Type B pancreatic cell (in vitro differentiated cells): ENCODE data around the gene ME2. TPM values are rescaled to one million over a fixed set of nuclear protein-coding genes. Genes with fewer than 3 reads are reported as not detected.
"Not testable (repeated sequence)": the region's sequence is repeated elsewhere in the genome, so short reads cannot be mapped to it uniquely, and the experiment has no call there.

Source experiments
- DNase-seq: peaks from one replicate; pipeline ENCODE4 v3.0.0; 2021; ENCODE audit warnings: mixed read lengths; ENCODE audit not compliant: unreplicated experiment; ENCODE audit errors: extremely low spot score
- H3K27ac Mint-ChIP-seq: 2 replicates; pipeline ENCODE4 v1.8.0; 2021; ENCODE audit warnings: mild to moderate bottlenecking, mixed read lengths
- H3K27me3 Mint-ChIP-seq: 2 replicates; pipeline ENCODE4 v1.8.0; 2021; ENCODE audit warnings: mixed read lengths
- H3K36me3 Mint-ChIP-seq: 2 replicates; pipeline ENCODE4 v1.8.0; 2021; ENCODE audit warnings: mixed read lengths
- H3K4me1 Mint-ChIP-seq: one replicate; pipeline ENCODE4 v1.8.0; 2021; ENCODE audit warnings: mixed read lengths; ENCODE audit not compliant: unreplicated experiment
- H3K4me3 Mint-ChIP-seq: 2 replicates; pipeline ENCODE4 v1.8.0; 2021; ENCODE audit warnings: mild to moderate bottlenecking, mixed read lengths
- H3K9me3 Mint-ChIP-seq: 2 replicates; pipeline ENCODE4 v1.8.0; 2021; ENCODE audit warnings: mixed read lengths
- total RNA-seq: library from RNA; stranded (reverse); gene quantifications from 2 replicates; pipeline ENCODE4 v1.2.1, GENCODE V29; 2021; ENCODE audit warnings: low replicate concordance
- TF ChIP-seq, protein P1 (sequence below): fragments of 200-600 bp; sonication (generic); conservative IDR thresholded peaks from 2 replicates; pipeline ENCODE4 v1.5.0; 2021; ENCODE audit warnings: antibody characterized with exemption, mild to moderate bottlenecking

The ME2 gene
- total RNA-seq, 1 donor from 2014 or later, result 49.6 TPM

DNA sequence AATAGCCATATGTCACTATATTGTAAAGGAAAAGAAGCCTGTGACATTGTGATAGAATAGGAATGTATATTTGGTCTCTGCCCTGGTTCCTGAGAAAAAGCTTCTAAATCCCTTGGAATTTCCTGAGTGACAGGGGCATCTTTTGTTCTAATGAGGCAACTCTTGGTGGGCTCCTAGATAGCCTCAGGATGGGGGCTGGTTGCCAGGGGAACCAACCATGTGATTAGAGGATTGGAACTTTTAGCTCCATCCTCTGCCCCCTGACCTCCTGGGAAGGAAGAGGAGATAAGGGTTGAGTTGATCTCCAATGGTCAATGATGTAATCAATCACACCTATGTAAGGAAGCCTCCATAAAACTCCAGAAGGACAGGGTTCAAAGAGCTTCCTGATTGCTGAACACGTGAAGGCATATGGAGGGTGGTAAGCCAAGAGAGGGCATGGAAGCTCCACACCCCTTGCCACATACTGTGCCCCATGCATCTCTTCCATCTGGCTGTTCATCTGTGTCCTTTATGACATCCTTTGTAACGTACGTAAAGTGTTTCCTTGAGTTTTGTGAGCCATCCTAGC is 2.9 kb upstream of the ME2 start:
- no peaks in the 10 kb centered on the region for H3K27me3 Mint-ChIP-seq
- H3K36me3 Mint-ChIP-seq, result no peaks in the 10 kb centered on the region
- TF ChIP-seq, protein P1, sequence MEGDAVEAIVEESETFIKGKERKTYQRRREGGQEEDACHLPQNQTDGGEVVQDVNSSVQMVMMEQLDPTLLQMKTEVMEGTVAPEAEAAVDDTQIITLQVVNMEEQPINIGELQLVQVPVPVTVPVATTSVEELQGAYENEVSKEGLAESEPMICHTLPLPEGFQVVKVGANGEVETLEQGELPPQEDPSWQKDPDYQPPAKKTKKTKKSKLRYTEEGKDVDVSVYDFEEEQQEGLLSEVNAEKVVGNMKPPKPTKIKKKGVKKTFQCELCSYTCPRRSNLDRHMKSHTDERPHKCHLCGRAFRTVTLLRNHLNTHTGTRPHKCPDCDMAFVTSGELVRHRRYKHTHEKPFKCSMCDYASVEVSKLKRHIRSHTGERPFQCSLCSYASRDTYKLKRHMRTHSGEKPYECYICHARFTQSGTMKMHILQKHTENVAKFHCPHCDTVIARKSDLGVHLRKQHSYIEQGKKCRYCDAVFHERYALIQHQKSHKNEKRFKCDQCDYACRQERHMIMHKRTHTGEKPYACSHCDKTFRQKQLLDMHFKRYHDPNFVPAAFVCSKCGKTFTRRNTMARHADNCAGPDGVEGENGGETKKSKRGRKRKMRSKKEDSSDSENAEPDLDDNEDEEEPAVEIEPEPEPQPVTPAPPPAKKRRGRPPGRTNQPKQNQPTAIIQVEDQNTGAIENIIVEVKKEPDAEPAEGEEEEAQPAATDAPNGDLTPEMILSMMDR, result no peak
- H3K4me3 Mint-ChIP-seq, result no peak overlapping the region
- no peak overlapping the region for H3K27ac Mint-ChIP-seq
- no peak for DNase-seq
- peaks cover 12% of the 10 kb centered on the region for H3K4me1 Mint-ChIP-seq
- no peaks in the 10 kb centered on the region for H3K9me3 Mint-ChIP-seq

DNA sequence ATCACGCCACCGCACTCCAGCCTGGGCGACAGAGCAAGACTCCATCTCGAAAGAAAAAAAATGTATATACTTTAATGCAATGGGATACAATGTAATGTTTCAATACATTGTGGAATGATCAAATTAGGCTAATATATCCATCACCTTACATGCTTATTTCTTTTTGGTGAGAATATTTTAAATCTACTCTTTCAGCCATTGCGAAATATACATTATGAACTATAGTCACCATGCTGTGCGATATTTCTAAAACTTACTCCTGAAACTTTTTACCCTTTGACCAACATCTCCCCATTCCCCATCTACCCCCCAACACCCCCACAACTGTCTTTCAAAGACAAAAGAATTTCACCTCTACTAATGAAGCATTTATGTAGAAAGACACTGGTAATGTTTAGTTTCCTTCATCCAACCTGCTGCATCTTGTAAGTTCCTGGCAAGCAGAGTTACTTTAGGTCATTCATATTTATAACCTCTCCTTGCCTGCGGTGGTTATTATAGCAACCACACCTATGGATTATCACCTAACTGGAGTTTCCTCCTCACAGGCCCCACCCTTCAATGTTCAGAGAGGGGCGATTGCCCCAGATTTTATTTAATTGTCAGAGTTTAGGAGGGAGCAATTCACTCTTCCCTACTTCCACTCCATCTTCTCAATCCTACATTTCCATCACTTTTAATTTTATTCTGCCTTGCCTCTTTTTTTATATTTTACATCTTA is 1.2 kb upstream of the ME2 start:
- Mint-ChIP-seq H3K4me3 (peak overlapping the region; percentile 92), H3K9me3 (no peaks in the 10 kb centered on the region), H3K36me3 (no peaks in the 10 kb centered on the region), H3K4me1 (peaks cover 12% of the 10 kb centered on the region), H3K27me3 (no peaks in the 10 kb centered on the region), H3K27ac (peak overlapping the region; percentile 69)
- TF ChIP-seq, protein P1, result no peak
- DNase-seq, result no peak

DNA sequence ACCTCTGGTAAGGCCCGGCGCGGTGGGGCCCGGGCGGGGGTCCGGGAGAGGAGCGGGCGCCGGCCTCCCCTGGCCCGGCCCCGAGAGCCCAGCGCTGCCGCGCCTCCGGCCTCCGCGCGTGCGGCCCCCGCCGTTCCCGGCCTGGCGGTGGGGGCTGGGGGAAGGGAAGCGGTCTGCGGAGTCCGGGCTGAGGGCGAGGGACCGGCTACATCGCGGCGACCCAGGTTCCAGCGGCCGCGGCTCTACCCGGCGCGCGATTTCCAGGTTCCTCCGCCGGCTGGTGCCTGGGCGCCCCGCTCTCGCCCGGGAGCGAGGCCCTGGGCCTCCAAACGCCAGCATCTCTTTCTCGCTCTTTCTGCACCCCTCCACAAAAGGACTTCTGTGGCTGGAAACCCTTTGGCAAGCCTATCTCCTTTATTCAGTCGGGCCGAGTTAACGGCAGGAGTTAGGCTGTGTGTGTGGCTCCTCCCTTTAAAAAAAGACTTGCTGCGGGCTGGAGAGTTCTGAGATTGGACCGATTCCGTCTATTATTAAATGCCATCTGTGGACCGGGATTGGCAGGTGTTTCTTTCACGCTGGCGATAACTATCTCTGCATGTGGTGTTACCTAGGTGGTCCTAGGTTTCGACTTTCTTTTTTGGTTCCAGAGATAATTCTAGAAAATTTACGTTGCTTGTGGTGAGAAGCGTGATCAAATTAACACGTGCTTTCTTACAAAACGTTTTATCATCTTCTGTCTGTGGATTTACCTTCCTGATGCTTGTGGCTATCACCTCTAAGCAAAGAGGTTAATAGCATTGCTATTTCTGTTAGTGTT is 592 bp downstream of the ME2 start:
- Mint-ChIP-seq H3K36me3 (peaks cover 3% of the 10 kb centered on the region), H3K27ac (peak overlapping the region; percentile 95), H3K4me1 (peaks cover 15% of the 10 kb centered on the region), H3K4me3 (peak overlapping the region; percentile 95), H3K27me3 (no peaks in the 10 kb centered on the region), H3K9me3 (peaks cover 4% of the 10 kb centered on the region)
- DNase-seq, result no peak
- TF ChIP-seq, protein P1, result no peak

DNA sequence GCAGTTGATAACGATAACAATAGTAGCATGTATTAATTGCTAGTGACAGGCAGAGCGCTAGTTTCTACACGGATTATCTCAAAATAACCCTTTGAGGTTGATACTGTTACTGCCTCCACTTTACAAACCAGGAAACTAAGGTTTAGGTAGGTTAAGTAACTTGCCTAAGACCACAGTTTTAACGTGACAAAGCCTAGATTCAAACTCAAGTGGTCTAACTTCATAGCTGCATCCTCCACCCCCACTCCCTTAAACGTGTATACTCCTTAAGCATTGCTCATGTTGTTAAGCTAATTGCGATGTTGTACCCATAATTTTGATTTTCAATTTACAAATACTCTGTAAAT is 1.2 kb downstream of the ME2 start:
- peak overlapping the region; percentile 95 for H3K4me3 Mint-ChIP-seq
- TF ChIP-seq, protein P1, result no peak
- H3K9me3 Mint-ChIP-seq, result peaks cover 4% of the 10 kb centered on the region
- peak overlapping the region; percentile 95 for H3K27ac Mint-ChIP-seq
- no peaks in the 10 kb centered on the region for H3K27me3 Mint-ChIP-seq
- DNase-seq, result no peak
- H3K4me1 Mint-ChIP-seq, result peaks cover 15% of the 10 kb centered on the region
- H3K36me3 Mint-ChIP-seq, result peaks cover 3% of the 10 kb centered on the region

DNA sequence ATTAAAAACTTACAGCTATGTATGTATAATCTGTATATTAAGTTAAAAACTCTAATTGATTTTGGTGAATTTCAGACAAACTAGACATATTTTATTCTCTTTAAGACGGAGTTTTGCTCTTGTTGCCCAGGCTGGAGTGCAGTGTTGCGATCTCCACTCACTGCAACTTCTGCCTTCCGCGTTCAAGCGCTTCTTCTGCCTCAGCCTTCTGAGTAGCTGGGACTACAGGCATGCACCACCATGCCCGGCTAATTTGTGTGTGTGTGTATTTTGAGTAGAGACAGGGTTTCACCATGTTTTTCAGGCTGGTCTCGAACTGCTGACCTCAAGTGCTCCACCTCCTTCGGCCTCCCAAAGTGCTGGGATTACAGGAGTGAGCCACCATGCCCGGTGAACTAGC is 2.0 kb downstream of the ME2 start:
- peaks cover 15% of the 10 kb centered on the region for H3K4me1 Mint-ChIP-seq
- DNase-seq, H3K27me3 Mint-ChIP-seq, H3K36me3 Mint-ChIP-seq, H3K9me3 Mint-ChIP-seq, H3K27ac Mint-ChIP-seq, H3K4me3 Mint-ChIP-seq: not testable (repeated sequence)

DNA sequence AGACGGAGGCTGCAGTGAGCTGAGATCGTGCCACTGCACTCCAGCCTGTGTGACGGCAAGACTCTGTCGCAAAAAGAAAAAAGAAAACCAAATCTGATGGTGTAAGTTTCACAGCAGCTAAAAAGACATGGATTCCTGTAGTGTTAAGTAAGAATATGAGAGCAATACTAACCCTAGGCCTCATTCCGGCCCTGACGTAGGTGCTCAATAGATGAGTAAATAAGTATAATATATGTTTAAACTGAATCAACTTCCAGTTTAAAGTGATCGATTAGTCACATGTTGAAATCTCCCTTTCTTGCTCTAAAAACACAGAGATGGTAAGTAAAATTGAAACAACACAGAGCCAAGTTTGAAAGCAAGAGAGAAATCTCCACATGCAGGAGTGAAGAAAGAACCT is 8.0 kb downstream of the ME2 start:
- TF ChIP-seq, protein P1, result no peak
- peaks cover 6% of the 10 kb centered on the region for H3K36me3 Mint-ChIP-seq
- H3K9me3 Mint-ChIP-seq, result peaks cover 4% of the 10 kb centered on the region
- no peak overlapping the region for H3K27ac Mint-ChIP-seq
- no peak overlapping the region for H3K4me3 Mint-ChIP-seq
- peaks cover 3% of the 10 kb centered on the region for H3K4me1 Mint-ChIP-seq
- H3K27me3 Mint-ChIP-seq, result no peaks in the 10 kb centered on the region
- no peak for DNase-seq
